ENCODE data around the gene MAP3K6. TPM values are rescaled to one million over a fixed set of nuclear protein-coding genes. Genes with fewer than 3 reads are reported as not detected.

The MAP3K6 gene
- total RNA-seq, result 10 to 100 TPM; 18.5 to 38.5 (median 28.5) TPM
- long read RNA-seq, donor 1, full-length matches to known transcripts, result 17 of 51 reads
- long read RNA-seq, donor 1, partial matches to known transcripts, result 19 of 51 reads
- long read RNA-seq, donor 1, other reads (novel, unspliced or antisense), result 15 of 51 reads
- long read RNA-seq, donor 2, partial matches to known transcripts, result 1 of 1 reads
- long read RNA-seq, donor 2, other reads (novel, unspliced or antisense), result 0 of 1 reads

DNA sequence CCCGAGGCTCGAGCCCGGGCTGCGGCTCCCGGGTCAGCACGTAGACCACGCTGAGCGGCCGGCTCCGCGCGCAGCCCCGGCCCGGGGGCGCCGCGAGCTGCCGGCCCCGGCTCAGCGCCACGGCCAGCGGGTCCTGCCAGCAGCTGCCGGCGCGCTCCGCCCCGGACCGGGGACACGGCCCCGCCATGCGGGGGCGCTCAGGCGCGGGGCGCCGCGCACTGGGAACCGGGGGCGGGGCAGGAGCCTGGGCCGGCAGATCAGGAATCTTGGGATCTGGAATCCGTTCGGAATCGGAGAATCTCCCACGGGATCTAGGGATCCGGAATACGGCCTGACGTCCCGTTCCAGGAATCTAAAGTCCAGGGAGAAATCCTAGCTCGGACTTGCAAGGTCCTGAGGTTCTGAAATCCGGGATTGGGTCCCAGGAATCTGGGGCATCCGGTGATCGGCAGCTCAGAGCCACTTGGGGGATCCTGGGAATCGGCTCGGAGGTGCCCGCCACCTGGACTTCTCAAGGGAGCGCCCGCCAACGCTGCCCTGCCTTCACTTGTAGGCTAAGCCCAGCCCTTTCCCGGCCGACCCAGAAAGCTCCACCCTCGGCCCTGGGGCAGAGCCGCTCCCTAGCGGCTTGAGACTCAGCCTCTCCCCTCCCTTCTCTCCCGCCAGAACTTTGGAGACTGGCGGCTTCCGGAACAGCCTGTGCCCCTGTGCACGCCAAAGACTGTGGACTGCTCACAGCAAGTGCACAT is at the start of gene MAP3K6:
Gene MAP3K6 (minus strand): TSS at position 551 of the 749 bp plus-strand sequence. CDS start 364 bp downstream, at position 187.
- Histone ChIP-seq H3K36me3 (ENCODE audit: low read depth) (no peaks in the 10 kb centered on the region), H3K9me3 (no peaks in the 10 kb centered on the region), H3K4me1 (ENCODE audit: low read depth) (peaks cover 7% of the 10 kb centered on the region), H3K4me3 (peak within 1 kb of the TSS; percentile 22)
- intact Hi-C loops (cut with DNase I, micrococcal nuclease), result no loop called here
- TF ChIP-seq CTCF (IDR thresholded peaks at IDR 0.05), result peak; percentile 46
- ATAC-seq, result peak; percentile 82
- peak; percentile 89 to 93 (median 90) for DNase-seq

GRCh38 chr1:27414091-27414490 is 47.3 kb upstream of the MAP3K6 start:
- Histone ChIP-seq H3K4me1 (ENCODE audit: low read depth) (peaks cover 5% of the 10 kb centered on the region), H3K36me3 (ENCODE audit: low read depth) (no peaks in the 10 kb centered on the region), H3K9me3 (no peaks in the 10 kb centered on the region), H3K4me3 (no peak overlapping the region)
- DNase-seq (no peak), ATAC-seq (no peak)
- no peak for TF ChIP-seq CTCF (IDR thresholded peaks at IDR 0.05)
- intact Hi-C loops (cut with DNase I, micrococcal nuclease), result loop anchor here in 1 of 2 donors (10.0 kb wide), 1 partner anchor 191 kb away; the partner anchor contains the start of gene AHDC1

- Histone ChIP-seq H3K4me1 (ENCODE audit: low read depth) (no peaks in the 10 kb centered on the region), H3K36me3 (ENCODE audit: low read depth) (no peaks in the 10 kb centered on the region), H3K9me3 (no peaks in the 10 kb centered on the region), H3K4me3 (no peak overlapping the region)
- no peak for ATAC-seq
- intact Hi-C loops (cut with DNase I, micrococcal nuclease), result loop anchor here in 1 of 2 donors (10.0 kb wide), 1 partner anchor 192 kb away; the partner anchor contains the start of gene AHDC1
- DNase-seq, result no peak
- no peak for TF ChIP-seq CTCF (IDR thresholded peaks at IDR 0.05)
These were observed 46.2 kb upstream of the MAP3K6 start for GRCh38 chr1:27413004-27413403.

GRCh38 chr1:27412502-27412901 is 45.7 kb upstream of the MAP3K6 start:
- Histone ChIP-seq H3K4me3 (no peak overlapping the region), H3K36me3 (ENCODE audit: low read depth) (no peaks in the 10 kb centered on the region), H3K4me1 (ENCODE audit: low read depth) (no peaks in the 10 kb centered on the region), H3K9me3 (no peaks in the 10 kb centered on the region)
- ATAC-seq (no peak), DNase-seq (no peak)
- no peak for TF ChIP-seq CTCF (IDR thresholded peaks at IDR 0.05)
- intact Hi-C loops (cut with DNase I, micrococcal nuclease), result loop anchor here in 1 of 2 donors (10.0 kb wide), 1 partner anchor 192 kb away; the partner anchor contains the start of gene AHDC1

DNA sequence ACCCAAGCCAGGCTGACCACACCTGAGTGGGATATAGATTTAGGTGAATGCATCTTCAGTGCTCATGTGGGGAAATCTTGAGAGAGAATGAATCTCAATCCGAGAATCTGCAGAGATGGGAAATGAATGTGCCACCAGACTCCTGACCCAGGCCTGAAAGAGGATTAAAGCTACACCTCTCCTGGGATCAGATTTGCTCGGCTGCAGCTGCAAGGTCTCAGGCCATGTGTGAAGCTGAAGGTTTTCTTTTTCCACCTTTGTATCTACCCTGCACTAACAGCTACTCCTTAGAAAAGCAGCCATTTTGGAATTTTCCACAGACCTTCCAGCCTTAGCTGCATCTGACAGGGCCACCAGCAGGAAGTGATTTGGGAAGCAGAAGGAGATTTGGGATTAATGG is 43.9 kb upstream of the MAP3K6 start:
- intact Hi-C loops (cut with DNase I, micrococcal nuclease), result loop anchor here in 1 of 2 donors (10.0 kb wide), 1 partner anchor 194 kb away; the partner anchor contains the start of gene AHDC1

More for the DNA sequence above, 43.9 kb upstream of the MAP3K6 start:
- H3K9me3 ChIP-seq, result no peaks in the 10 kb centered on the region
- H3K4me1 ChIP-seq (ENCODE audit: low read depth), result peaks cover 7% of the 10 kb centered on the region
- TF ChIP-seq CTCF (IDR thresholded peaks at IDR 0.05), result no peak
- DNase-seq, result no peak
- H3K4me3 ChIP-seq, result no peak overlapping the region
- no peaks in the 10 kb centered on the region for H3K36me3 ChIP-seq (ENCODE audit: low read depth)
- ATAC-seq, result no peak

All from mucosa of descending colon (tissue), 3 donors.